22Rv1 (cell line): Measurements from ENCODE around the gene CPNE2.

Experiments used
- H3K27ac ChIP-seq: fragments of 450-650 bp; 2 replicates; pipeline ENCODE4 v1.5.1; 2017
- CTCF ChIP-seq: fragments of 450-650 bp; IDR thresholded peaks from 2 replicates; pipeline ENCODE4 v1.5.1; 2017; ENCODE audit warnings: mild to moderate bottlenecking
- ZFX ChIP-seq: fragments of 450-650 bp; IDR thresholded peaks from 2 replicates; pipeline ENCODE4 v1.6.1; 2017; ENCODE audit warnings: antibody characterized with exemption, borderline replicate concordance

The CPNE2 gene

GRCh38 chr16:57192146-57192545 is 99.8 kb downstream of the CPNE2 start:
- no peak for TF ChIP-seq ZFX
- no peak overlapping the region for H3K27ac ChIP-seq

GRCh38 chr16:57192720-57193486 is 100.5 kb downstream of the CPNE2 start:
- no peak overlapping the region for H3K27ac ChIP-seq
- no peak for TF ChIP-seq CTCF
- no peak for TF ChIP-seq ZFX

- TF ChIP-seq CTCF (no peak), ZFX (no peak)
- H3K27ac ChIP-seq, result peak overlapping the region; percentile 24
Observed at GRCh38 chr16:57194512-57194911, 102.1 kb downstream of the CPNE2 start.

GRCh38 chr16:57196286-57196685 is 103.9 kb downstream of the CPNE2 start:
- H3K27ac ChIP-seq, result no peak overlapping the region
- no peak for TF ChIP-seq ZFX
- no peak for TF ChIP-seq CTCF

- TF ChIP-seq ZFX (no peak), CTCF (no peak)
- H3K27ac ChIP-seq, result no peak overlapping the region
Observed at GRCh38 chr16:57196753-57197152, 104.4 kb downstream of the CPNE2 start.
